Cerebellar nuclear complex (tissue), 1 donor: ENCODE measurements around the gene XPO6.

Experiments used
- DNase-seq, 2 experiments: peaks; one replicate each; lab custom pipeline; 2025; lab: John Stamatoyannopoulos, UW

The XPO6 gene

DNA sequence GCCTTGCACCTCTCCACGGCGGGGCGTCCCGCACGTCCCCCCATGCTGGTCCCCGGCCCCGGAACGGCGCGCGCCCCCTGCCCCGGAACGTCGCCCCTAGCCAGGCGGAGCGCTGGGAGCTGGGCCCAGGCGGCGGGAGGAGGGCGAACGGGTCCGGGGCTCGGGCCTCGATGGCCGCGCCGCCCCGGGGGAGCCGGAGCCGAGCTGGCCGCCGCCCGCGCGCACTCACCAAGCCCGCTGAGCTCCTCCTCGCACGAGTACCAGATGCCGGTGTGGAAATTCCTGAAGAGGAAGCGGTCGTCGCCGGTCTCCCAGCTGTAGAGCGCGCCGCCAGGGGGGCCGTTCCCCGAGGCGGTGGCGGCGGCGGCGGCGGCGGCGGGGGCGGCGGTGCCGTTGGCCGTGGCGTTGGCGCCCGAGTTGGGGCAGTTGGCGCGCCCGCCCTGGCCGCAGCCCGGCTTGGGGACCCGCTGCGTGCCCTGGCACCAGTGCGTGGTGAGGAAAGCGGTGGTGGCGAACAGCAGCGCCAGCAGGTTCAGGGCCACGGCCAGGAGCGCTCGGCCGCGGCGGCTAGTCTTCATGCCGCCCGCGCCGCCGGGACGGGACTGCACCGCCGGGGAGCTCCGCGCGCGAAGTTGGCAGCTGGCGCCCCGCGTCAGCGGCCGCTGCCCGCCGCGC lies 148.8 kb downstream of the XPO6 start:
- no peak for DNase-seq

DNA sequence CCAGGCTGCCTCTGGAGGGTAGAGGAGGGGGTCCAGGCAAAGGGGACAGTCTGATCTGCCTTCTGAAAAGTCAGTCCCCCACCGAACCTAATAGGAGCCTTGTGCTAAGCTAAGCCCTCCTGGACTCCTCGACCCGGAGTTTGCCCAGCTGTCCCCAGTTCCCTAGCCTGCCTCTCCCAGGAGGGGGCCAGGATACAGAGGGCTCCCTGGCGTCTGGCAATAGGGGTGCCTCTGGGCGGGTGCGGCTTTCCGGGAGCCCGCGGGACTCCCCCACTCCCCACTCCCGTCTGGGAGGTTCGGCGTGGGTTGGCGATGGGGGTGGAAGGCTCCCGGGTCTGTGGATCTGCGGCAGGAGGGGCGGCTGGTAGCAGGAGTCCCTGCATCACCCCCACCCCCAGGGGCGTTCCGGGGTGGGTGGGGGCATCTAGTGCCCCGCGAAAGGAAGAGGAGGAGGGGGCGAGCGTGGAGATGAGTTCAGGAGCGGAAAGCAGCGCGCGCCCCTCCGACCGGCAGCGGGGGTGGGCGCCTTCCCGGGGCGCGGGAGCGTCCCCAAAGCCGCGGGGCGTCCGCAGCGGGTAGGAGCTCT lies 149.4 kb downstream of the XPO6 start:
- no peak for DNase-seq

DNA sequence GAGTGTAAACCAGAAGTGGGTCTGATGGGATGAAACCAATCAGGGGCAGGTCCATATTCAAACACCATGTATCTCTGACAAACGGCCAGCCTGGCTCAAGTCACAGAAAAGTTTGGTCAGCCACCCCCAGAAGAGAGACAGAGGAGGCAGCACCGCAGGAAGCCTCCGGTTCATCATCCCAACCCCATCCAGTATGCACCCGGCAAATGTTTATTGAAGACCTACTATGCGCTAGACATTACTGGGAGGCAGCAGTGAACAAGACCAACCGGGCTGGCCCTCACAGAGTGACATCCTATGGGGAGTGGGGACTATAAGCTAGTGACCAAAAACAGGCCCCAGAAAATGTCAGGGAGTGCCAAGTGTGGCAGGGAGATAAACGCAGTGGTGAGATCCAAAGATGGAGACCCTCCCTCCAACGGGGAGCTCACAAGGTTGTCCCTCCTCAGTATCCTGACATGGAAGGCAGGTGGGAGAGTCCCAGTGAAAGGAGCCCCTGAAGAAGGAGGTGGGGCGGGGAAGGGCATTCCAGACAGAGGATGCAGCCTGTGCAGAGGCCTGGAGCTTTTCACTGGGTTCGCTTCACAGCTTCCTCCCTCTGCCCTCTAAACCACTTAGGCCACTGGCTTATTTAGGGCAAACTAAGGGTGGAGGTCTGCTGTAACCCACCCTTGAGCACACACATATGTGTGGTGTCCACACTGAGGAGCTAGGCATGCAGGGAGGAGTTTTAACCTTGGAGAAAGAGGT lies 150.2 kb downstream of the XPO6 start:
- DNase-seq, result no peak

DNA sequence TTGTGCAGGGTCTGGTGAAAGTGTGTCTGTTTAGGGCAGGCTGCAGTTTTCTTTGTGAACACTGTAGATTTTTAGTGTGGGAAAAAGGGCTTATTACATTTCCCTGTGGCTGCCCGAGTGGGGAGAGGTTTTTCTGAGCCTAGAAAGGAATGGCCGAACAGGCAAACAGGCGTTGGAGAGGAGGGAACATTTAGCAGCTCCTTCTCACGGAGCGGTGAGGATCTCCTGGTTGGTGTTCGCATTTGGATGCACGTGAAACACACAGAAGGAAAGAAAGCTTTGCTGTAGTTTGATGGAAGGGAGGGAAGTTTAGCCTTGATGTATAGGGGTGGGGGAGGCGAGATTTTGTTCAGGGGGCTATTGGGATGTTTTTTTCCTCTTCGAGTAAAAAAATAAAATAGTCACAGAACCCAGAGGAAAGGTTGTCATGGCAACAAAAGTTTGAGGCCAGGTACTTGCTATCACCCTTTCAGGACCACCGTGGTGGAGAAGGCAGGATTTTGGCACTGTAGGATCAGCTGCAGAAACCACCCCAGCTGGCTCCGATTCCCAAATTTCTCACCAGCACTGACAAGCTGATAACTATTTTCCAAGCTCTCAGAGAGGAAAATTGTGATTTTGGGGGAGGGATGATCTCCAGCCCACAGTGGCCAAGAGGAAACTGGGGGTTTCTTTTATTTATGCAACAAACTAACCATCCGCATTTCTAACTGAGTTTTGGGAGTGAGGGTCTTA lies 151.8 kb downstream of the XPO6 start:
- DNase-seq, result no peak

DNA sequence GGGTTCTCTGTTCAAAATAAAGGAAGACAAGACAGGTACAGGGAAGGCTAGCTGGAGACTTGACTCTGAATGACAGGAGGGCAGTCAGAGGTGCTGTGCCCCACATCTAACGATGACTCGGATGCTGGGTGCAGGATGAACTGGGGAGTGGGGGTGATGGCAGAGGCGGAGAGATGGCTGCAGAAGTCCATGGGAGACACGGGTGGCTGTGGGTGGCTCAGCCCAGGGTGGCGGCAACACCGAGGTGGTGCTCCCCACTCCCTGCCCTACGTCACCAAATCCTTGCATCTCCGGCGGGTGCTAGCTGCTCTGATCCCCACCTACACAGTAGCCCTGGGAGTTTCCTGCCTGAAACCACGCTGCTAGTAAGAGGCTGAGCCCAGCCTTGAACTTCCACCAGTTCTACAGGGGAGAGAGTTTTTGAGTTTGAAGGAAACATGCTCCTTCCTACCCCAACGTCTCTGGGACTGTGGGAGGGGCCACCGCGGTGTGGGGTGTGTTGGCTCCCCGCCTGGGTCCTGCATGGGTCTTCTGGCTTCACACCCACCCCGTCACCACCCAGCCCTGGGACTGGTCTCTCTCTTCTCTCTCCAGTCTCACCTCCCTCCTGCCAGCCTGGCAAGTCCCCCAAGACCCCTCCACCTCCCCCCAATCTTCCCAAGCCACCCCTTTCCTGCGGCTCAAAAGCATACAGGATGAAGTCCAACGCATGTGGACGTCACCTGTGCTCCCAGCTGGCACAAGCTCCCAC lies 152.8 kb downstream of the XPO6 start:
- no peak for DNase-seq

DNA sequence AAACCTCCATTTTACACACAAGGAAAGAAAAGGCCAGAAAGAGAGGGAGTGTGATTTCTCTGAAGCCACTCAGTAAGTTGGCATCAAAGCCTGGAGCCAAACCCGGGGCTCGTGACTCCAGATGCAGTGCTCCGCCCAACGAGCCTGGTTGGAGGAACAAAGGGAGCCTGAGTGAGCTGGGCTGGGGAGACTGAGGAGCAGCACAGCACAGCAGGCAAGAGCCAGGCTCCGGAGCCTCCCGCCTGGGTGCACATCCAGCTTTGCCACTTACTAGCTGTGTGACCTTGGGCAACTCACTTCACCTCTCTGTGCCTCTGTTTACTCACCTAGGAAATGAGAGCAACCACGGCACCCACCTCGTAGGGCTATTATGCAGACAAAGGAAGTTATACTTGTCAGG lies 153.8 kb downstream of the XPO6 start:
- DNase-seq, result no peak

DNA sequence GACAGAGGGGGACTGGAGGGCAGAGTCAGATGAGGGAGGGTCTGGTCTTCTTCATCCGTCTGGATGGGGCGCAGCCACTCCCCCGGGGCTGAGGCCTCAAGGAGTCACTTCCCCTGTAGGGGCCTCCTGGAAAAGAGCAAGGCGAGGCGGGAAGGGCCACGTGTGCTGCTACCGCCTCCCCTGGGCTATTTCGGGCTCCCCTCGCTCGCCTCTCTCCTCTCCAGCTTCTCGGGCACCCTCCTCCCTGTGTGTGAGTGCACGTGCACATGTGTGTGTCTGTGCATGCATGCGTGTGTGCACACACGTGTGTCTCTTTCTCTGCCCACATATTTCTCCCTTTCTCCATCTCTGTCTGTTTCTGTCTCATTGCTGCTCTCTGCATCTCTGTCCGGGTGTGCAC lies 158.3 kb downstream of the XPO6 start:
- no peak for DNase-seq

DNA sequence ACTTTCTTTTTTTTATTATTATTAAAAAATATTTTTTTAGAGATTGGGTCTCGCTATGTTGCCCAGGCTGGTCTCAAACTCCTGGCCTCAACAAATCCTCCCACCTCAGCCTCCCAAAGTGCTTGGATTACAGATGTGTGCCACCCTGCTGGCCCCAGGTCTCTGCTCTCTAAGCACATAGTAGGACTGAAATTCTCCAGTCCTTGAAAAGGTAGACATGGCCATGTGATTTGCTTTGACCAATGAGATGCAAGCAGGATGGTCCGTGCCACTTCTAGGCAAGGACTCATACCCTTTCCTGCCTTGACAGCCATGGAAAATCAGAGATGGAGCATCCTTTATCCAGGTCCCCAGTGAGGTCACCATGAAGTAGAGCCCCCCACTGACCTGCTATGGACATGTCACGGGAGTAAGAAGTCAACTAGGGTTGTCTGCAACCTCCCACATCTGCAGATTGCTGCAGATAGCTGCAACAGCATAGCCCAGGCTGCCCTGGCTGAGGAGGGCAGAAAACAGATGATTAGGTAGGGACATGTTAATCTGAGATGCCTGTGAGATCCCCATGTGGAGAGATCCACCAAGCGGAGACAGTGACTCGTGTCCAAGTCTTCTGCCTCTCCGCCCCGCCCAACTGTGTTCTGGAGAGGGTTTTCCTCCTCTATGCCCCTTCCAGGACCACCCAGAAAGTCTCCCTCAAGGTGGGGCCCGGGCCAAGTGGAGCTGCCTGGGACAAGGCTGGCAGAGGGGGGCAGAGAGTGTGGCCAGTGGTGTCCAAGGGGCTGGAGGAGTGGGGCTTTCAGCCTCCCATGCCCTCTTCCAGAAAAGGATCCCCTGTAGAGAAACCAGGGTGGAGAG lies 159.3 kb downstream of the XPO6 start:
- no peak for DNase-seq

DNA sequence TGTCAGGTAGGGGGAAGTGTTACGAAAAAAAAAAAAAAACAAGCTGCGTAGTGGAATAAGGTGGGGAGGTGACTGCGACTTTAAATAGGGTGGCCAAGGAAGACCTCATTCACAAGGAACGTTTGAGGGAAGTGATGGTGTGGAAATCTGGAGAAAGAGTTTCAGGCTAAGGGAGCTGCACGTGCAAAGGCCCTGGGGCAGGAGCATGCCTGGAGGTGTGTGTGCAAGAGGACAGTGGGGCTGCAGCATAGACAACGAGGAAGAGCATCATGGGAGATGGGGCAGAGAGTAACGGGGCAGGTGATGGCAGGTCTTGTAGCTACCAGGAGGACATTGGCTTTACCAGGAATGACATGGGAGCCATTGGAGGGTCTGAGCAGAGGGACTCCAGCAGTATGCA lies 160.3 kb downstream of the XPO6 start:
- no peak for DNase-seq
